HG03442 (cell line): ENCODE data around the gene MOXD1.

Experiments
- ATAC-seq: cut with Tn5 transposase; IDR thresholded peaks from one replicate; pipeline ENCODE4 v1.9.1; 2021; ENCODE audit warnings: mild to moderate bottlenecking, moderate library complexity; ENCODE audit not compliant: unreplicated experiment

Gene MOXD1

GRCh38 chr6:132246632-132247270 lies 154.5 kb downstream of the MOXD1 start:
- no peak for ATAC-seq

GRCh38 chr6:132246120-132246617 lies 155.1 kb downstream of the MOXD1 start:
- ATAC-seq = no peak
